Right lung (tissue), 5 donors: ENCODE data around the gene GSTM2. TPM values are rescaled to one million over a fixed set of nuclear protein-coding genes. Genes with fewer than 3 reads are reported as not detected.
"Not testable (repeated sequence)": the region's sequence is repeated elsewhere in the genome, so short reads cannot be mapped to it uniquely, and the experiment has no call there.

Experiments
- DNase-seq, 2 donors: peaks; one replicate each; pipeline ENCODE4 v3.0.0-alpha.2; 2013
- polyA plus RNA-seq, 5 donors: library from polyadenylated mRNA; unstranded; fragments of 120-200 nt; gene quantifications; one replicate each; pipeline versions ENCODE4 v1.2.1 to v1.2.3, GENCODE V29; 2013; ENCODE audit warnings: inconsistent platforms in 1 of 5, low replicate concordance in 1 of 5; ENCODE audit not compliant: insufficient read length in 5 of 5, insufficient read depth in 1 of 5

GSTM2 gene
- polyA plus RNA-seq, 5 donors, result 211 to 275 (median 236) TPM

DNA sequence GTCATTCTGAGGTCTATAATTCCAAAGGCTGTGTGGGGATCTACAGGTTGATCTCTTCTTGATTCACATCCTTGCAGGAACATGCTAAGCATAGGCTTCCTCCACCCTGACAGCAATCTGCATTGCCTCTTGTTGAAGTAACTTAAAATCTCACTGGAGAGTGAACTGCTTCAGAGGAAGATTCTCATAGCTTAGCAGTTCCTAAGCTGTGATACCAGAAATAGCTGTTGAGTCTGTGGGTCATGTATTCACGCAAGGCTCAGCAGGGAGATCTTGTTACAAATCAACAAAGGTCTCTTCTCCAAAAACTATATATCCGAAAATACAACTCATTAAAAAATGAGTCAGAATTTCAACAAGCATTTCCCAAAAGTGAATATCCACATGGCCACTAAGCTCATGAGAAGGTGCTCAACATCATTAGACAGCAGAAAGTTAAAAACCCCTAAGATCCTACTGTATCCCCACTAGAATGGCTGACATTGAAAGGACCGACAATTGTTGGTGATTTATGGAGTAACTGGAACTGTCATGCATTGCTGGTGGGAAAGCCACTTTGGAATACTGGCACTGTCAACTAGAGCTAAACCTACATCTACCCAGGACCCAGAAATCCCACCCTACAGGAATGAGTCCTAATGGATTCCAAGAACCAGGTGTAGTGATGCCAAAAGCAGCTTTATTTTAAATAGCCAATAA, 9.0 kb downstream of the GSTM2 start:
- not testable (repeated sequence) for DNase-seq

DNA sequence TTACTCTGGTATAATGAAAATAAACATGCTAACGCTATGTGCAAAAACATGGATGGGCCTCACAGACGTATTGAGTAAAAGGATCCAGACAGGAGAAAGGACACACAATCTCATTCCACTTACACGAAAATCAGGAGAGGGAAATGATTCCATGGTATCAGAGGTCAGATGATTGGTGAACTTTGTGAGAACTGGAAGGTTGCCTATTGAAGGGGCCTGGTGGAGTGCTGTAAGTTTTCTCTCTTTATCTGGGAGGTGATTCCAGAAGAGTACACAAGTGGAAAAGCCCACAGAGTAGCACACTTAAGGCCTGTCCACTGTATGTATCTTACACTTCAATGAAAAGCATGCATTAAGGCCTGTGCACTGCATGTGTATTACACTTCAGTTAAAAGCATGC, 9.6 kb downstream of the GSTM2 start:
- DNase-seq, result no peak

GRCh38 chr1:109678637-109679036, 10.8 kb downstream of the GSTM2 start:
- DNase-seq, result not testable (repeated sequence)

GRCh38 chr1:109684777-109685176, 16.9 kb downstream of the GSTM2 start:
- DNase-seq, result not testable (repeated sequence)

- not testable (repeated sequence) for DNase-seq
Measured at GRCh38 chr1:109685399-109685798, 17.5 kb downstream of the GSTM2 start.

GRCh38 chr1:109685890-109686289, 18.0 kb downstream of the GSTM2 start:
- not testable (repeated sequence) for DNase-seq

DNA sequence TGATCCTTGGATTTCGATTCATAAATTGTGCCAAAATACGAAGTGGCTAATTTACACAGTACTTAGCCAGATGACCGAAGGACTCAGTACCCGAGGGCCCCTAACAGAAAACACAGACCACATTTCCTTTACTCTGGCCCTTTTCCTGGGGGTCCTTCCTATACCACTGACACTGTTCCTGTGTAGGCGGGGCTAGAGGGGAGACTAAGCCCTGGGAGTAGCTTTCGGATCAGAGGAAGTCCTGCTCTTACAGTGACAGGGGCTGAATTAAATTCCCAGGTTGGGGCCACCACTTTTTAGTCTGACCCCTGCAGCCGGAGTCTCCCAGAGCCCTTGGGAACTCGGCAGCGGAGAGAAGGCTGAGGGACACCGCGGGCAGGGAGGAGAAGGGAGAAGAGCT, 19.3 kb downstream of the GSTM2 start:
- not testable (repeated sequence) for DNase-seq

GRCh38 chr1:109687641-109688499, 20.0 kb downstream of the GSTM2 start, which contains the start of gene GSTM1:
GSTM1 (plus strand) TSS chr1:109687817; CDS start chr1:109687874, 57 bp downstream.
- peak in 1 of 2 donors; percentile 77 for DNase-seq

GRCh38 chr1:109689844-109690405, 22.1 kb downstream of the GSTM2 start:
- no peak for DNase-seq

GRCh38 chr1:109691759-109692158, 23.9 kb downstream of the GSTM2 start:
- DNase-seq, result no peak

DNA sequence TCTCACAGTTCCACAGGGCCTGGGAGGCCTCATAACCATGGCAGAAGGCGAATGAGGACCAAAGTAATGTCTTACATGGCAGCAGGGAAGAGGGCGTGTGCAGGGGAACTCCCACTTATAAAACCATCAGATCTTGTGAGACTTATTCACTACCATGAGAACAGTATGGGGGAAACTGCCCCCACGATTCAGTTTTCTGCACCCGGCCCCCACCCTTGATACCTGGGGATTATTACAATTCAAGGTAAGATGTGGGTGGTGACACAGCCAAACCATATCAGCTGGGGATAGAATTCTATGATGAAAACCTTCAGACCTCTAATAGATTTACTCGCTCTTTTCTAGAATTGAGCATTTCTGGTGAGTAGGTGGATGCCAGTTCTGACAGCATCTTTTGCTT, 26.5 kb downstream of the GSTM2 start:
- DNase-seq, result not testable (repeated sequence)

GRCh38 chr1:109695138-109695537, 27.3 kb downstream of the GSTM2 start:
- DNase-seq, result not testable (repeated sequence)

- DNase-seq, result no peak
Measured at GRCh38 chr1:109697066-109697465, 29.2 kb downstream of the GSTM2 start.

DNA sequence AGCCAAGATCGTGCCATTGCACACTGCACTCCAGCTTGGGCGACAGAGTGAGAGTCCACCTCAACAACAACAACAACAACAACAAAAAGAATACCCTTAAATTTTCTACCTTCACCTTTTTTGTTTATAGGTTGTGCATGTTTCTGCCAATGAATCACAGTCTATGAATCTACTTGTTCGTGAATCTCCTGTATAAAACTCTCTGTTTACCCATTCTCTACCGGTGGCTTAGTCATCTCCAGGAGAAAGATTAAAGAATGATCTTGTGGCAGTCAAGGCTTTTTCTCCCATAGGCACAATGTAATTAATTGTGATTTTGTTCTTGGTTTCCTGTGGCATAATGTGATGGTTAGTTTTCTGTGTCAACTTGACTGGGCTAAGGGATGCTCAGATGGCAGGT, 30.0 kb downstream of the GSTM2 start:
- DNase-seq, result not testable (repeated sequence)

- DNase-seq, result not testable (repeated sequence)
Measured at GRCh38 chr1:109702940-109703339, 35.1 kb downstream of the GSTM2 start.

GRCh38 chr1:109704173-109704572, 36.3 kb downstream of the GSTM2 start:
- no peak for DNase-seq

DNA sequence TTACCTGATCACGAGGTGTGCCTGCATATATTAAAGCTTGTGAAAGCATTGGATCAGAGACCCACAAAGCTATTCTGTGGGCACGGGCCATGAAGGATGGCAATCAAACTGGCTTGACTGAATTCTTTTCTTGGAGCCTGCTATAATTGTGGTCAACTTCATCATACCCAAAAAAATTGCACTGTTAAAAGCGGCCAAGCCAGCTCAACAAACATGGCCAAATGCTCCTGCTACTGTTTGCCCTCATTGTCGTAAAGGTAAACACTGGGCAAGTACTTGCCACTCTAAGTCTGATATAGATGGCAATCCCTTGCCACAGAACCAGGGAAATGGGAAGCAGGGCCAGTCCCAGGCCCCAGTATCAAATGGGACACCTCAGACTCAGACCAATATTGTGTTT, 37.6 kb downstream of the GSTM2 start:
- no peak for DNase-seq

- DNase-seq, result not testable (repeated sequence)
Measured at GRCh38 chr1:109708949-109709348, 41.1 kb downstream of the GSTM2 start.

DNA sequence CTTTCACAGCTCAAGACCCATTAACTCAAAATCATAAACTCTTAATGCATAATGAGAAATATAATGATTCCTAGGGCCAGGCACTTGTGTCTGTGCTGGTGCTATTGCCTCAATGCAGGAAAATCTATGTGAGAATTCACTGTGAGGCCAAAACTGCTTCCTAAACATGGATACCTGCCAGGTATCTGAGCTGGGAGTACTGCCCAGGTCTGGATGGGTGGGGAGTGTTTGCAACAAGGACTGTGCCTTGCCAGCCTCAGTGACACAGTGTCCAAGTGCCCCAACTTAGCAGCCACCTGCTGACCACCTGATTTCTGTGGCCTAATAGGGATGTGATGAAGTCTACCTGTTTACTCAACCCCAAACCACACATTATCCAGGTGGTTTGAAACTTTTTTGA, 42.0 kb downstream of the GSTM2 start:
- not testable (repeated sequence) for DNase-seq

DNA sequence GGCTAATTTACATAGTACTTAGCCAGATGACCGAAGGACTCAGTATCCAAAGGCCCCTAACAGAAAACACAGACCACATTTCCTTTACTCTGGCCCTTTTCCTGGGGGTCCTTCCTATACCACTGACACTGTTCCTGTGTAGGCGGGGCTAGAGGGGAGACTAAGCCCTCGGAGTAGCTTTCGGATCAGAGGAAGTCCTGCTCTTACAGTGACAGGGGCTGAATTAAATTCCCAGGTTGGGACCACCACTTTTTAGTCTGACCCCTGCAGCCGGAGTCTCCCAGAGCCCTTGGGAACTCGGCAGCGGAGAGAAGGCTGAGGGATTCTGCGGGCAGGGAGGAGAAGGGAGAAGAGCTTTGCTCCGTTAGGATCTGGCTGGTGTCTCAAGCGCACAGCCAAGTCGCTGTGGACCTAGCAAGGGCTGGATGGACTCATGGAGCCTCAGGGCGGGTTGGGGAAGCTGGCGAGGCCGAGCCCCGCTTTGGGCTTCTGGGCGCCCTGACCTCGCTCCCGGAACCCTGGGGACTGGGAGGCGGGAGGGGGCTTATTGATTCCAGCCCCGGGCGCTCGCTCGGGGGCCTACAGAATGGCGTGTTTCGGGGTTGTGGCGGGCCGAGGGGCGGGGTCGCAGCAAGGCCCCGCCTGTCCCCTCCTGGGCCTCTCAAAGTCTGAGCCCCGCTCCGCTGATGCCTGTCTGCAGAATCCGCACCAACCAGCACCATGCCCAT, 43.9 kb downstream of the GSTM2 start, which contains the start of gene GSTM5:
Gene GSTM5 (plus strand): TSS at position 659 of the 728 bp plus-strand sequence. CDS start 62 bp downstream, at position 721.
- peak; percentile 47 to 56 for DNase-seq

- no peak for DNase-seq
Measured at GRCh38 chr1:109712321-109712864, 44.5 kb downstream of the GSTM2 start.
